Tibial nerve (tissue), 3 donors: Measurements from ENCODE around the gene RRM1.

Experiments used
- CTCF ChIP-seq, 5 experiments: fragments of 200-600 bp in 3 of 5; fragments of 450-650 bp in 2 of 5; sonication (generic) in 3 of 5; IDR thresholded peaks; one replicate each; pipeline ENCODE4 v1.5.1; 2016 to 2019; ENCODE audit warnings: antibody characterized with exemption in 5 of 5, mild to moderate bottlenecking in 3 of 5, moderate library complexity in 2 of 5
- POLR2A ChIP-seq, 2 donors: fragments of 450-650 bp; IDR thresholded peaks; one replicate each; pipeline ENCODE4 v1.6.1; 2017; ENCODE audit warnings: antibody characterized with exemption in 2 of 2, mild to moderate bottlenecking in 2 of 2, moderate library complexity in 2 of 2

- TF ChIP-seq CTCF (IDR thresholded peaks at IDR 0.05) = no peak
- TF ChIP-seq POLR2A (IDR thresholded peaks at IDR 0.05) = no peak
Measured at GRCh38 chr11:4098026-4098621, 3.5 kb downstream of the RRM1 start.
